ES-I3 (cell line): ENCODE results near the gene FUT6.
"Not testable (repeated sequence)": the region's sequence is repeated elsewhere in the genome, so short reads cannot be mapped to it uniquely, and the experiment has no call there.

Experiments used
- H3K36me3 ChIP-seq: 2 replicates; pipeline ENCODE4 v1.6.1; 2013; ENCODE audit warnings: mild to moderate bottlenecking, low read length, control low read depth, moderate library complexity; ENCODE audit not compliant: insufficient read depth
- H3K4me1 ChIP-seq: 2 replicates; pipeline ENCODE4 v1.6.1; 2013; ENCODE audit warnings: mild to moderate bottlenecking, control low read depth, low read length; ENCODE audit not compliant: insufficient read depth
- H3K9ac ChIP-seq: 2 replicates; pipeline ENCODE4 v1.6.1; 2013; ENCODE audit warnings: low read depth, mild to moderate bottlenecking, low read length, moderate library complexity
- H3K9me3 ChIP-seq: 2 replicates; pipeline ENCODE4 v1.6.1; 2013; ENCODE audit warnings: mild to moderate bottlenecking, low read length, moderate library complexity; ENCODE audit not compliant: control insufficient read depth, insufficient read depth

FUT6 gene

DNA sequence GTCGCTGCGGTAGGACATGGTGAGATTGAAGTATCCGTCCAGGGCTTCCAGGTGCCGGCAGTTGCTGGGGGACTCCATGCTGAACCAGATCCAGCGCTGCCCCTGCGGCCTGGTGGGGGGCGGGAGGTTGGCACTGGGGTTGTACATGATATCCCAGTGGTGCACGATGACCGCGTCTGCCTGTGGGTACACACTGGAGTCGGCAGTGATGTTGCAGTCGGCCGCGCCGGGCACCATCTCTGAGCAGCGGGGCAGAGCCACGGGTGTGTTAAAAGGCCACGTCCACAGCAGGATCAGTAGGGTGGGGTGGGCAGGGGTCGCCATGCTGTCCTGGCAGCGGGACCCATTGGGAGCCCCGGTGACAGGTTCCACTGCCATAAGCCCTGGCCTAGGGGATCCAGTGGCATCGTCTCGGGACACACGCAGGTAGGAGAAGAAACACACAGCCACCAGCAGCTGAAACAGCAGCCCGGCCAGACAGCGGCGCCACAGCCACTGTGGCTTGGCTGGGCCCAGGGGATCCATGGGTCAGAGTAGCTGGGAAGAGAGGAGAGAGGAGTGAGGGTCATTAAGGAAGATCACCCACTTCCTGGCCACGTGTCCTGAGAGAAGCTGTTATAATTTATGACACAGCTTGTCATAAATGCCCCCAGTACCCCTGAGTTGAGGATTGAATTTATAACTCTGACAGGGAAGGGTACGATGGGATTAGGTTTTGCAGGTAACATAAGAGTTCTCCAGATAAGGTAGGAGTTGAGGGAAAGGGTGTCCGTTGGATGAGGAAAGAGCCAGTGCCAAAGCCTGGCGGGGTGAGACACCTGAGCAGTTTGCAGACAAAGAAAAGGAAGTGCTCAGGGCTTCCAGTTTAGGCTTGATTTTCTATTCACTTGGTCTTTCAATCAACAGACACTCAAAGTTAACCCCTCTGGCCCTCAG is 28.0 kb upstream of the FUT6 start:
- no peaks in the 10 kb centered on the region for H3K36me3 ChIP-seq
- no peak overlapping the region for H3K9ac ChIP-seq
- H3K4me1 ChIP-seq, result no peaks in the 10 kb centered on the region
- H3K9me3 ChIP-seq, result no peaks in the 10 kb centered on the region

DNA sequence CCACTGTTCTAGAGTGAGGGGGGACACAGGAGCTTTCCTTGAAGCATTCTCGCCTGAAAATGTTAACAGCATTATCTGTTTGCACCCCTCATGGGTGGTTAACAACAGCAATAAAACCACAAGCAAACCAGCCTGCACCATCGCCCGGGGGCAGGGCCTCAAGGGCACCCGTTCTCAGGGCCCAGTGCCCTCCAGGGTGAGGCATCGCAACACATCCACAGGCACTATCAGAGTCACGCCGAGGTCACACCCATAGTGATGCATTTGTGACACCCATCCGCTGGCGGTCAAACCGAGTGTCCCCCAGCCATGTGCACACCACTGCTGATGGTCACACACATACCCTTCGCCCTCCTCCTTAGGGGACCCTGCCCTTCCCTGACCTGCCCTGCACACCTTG is 26.3 kb upstream of the FUT6 start:
- Histone ChIP-seq H3K36me3 (no peaks in the 10 kb centered on the region), H3K9me3 (no peaks in the 10 kb centered on the region), H3K4me1 (no peaks in the 10 kb centered on the region), H3K9ac (no peak overlapping the region)

DNA sequence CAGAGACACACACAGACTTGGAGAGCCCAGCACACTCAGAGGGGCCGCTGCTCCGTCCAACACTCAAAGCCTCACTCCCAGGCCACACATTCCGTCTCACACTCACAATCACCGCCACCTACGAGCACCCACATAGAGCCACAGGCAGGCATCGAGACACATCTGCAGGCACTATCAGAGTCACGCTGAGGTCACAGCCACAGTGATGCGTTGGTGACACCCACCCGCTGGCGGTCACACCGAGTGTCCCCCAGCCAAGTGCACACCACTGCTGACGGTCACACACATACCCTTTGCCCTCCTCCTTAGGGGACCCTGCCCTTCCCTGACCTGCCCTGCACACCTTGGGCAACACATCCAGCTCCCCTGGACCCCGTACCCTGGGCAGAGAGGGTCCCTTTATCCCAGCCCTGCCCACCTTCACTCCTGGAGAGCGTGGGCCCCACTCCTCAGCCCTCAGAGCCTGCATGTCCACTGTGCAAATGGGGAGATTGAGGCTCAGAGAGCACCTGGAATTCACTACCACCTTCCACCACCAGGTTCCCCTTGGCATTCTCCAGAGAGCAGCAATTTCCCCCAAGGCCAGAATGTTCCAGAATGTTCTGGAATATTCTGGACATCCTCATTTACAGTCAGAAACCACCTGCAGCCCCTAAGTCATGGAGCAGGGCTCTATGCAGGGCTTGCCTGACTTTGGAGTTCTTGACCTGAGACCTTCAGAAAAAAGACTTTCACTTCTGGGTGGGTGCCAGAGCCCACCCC is 25.4 kb upstream of the FUT6 start:
- H3K4me1 ChIP-seq, result no peaks in the 10 kb centered on the region
- no peaks in the 10 kb centered on the region for H3K9me3 ChIP-seq
- no peaks in the 10 kb centered on the region for H3K36me3 ChIP-seq
- H3K9ac ChIP-seq, result no peak overlapping the region

DNA sequence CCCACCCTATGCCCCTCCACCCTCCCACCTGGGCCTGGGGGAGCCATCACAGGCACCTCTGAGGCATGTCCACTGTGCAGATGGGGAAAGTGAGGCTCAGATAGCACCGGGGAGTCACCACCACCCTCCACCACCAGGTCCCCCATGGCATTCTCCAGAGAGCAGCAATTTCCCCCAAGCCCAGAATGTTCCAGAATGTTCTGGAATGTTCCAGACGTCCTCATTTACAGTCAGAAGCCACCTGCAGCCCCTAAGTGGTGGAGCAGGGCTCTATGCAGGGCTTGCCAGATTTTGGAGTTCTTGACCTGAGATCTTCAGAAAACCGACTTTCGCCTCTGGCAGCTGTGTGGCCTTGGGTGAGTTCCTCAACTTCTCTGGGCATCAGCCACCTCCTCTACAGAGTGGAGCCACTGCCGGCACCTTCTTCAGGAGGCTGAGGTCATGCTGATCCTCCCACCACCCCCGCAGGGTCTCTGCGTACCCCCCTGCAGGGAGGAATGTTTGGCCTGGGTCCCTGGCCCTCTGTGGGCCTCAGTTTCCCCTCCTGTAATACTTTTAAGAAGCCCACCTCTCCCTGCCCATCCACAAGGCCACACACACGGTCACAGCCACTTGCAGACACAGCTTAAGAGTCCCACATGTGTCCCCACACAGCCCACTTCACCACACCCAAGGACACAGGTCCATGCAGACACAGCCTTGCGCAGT is 24.7 kb upstream of the FUT6 start:
- H3K9ac ChIP-seq, result no peak overlapping the region
- no peaks in the 10 kb centered on the region for H3K4me1 ChIP-seq
- H3K9me3 ChIP-seq, result no peaks in the 10 kb centered on the region
- H3K36me3 ChIP-seq, result no peaks in the 10 kb centered on the region

DNA sequence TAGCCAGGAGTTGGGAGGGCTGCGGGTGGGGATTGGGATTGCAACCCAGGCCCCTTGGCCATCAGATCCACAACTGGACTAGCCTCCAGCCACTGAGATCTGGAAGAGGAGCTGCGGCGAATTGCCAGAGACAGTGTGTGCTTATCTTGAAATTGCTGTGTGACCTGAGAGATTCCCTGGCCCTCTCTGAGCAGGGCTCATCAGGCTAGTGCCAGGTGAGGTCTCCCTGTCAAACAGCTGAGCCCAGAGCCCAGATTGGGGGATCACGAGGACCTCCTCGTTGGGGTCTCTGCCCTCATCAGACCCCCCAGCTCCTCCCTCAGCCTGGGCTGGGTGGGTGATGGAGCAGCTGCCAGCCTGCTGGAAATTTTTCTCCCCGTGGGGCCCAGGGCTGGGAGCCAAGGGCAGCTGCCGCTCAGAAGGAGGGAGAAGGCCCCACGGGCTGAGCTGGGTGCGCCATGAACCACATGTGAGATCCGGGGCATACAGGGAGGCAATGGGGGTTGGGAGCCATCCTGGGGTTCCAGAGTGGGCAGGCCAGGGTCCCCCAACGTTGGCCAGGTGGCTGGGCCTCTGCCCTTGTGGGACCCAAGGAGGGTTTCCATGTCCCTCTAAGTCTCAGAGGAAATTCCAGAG is 23.6 kb upstream of the FUT6 start:
- H3K9me3 ChIP-seq, result no peaks in the 10 kb centered on the region
- H3K36me3 ChIP-seq, result no peaks in the 10 kb centered on the region
- H3K9ac ChIP-seq, result no peak overlapping the region
- H3K4me1 ChIP-seq, result no peaks in the 10 kb centered on the region

DNA sequence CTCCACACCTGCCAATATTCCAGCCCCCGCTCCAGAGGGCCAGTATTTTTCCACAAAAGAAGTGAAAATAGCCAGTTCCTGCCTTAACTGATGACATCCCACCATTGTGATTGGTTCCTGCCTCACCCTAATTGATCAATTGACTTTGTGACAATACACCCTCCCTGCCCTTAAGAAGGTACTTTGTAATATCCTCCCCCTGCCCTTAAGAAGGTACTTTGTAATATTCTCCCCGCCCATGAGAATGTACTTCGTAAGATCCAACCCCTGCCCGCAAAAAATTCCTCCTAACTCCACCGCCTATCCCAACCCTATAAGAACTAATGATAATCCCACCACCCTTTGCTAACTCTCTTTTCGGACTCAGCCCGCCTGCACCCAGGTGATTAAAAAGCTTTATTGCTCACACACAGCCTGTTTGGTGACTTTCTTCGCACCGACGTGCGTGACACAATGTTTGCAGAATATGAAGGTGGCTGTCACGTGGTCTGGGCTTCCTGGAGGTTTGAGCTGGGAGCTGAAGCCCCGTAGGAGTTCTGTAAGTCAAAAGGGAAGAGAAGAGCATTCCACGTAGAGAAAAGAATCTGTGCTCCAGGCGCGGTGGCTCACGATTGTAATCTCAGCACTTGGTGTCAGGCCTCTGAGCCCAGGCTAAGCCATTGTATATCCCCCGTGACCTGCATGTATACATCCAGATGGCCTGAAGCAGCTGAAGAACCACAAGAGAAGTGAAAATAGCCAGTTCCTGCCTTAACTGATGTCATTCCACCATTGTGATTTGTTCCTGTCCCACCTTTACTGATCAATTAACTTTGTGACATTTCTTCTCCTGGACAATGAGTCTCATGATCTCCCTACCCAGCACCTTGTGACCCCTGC is 17.9 kb upstream of the FUT6 start:
- no peaks in the 10 kb centered on the region for H3K4me1 ChIP-seq
- no peaks in the 10 kb centered on the region for H3K36me3 ChIP-seq
- no peaks in the 10 kb centered on the region for H3K9me3 ChIP-seq
- H3K9ac ChIP-seq, result no peak overlapping the region

DNA sequence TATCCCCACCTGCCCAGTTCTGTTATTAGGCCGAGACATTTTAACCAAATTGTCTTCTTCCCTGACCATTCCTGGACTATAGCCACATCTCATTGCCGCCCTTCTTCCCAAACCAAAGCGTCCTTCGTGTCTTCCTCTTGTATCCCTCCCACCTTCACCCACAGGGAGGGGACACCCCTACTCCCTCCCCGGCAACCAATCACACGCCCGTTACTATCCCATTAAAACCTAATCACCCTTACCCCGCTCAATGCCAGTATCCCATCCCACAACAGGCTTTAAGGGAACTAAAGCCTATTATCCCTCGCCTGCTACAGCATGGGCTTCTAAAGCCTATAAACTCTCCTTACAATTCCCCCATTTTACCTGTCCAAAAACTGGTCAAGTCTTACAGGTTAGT is 15.6 kb upstream of the FUT6 start:
- H3K9me3 ChIP-seq, H3K36me3 ChIP-seq, H3K4me1 ChIP-seq, H3K9ac ChIP-seq: not testable (repeated sequence)

DNA sequence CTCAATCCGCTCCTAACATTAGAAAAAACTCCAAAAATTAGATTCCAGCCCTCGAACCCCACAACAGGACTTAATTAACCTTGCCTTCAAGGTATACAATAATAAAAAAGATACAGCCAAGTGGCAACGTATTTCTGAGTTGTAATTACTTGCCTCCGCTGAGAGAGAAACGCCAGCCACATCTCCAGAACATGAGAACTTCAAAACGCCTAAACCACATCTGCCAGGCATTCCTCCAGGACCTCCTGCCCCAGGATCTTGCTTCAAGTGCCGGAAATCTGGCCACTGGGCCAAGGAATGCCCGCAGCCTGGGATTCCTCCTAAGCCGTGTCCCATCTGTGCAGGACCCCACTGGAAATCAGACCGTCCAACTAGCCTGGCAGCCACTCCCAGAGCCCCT is 14.6 kb upstream of the FUT6 start:
- H3K4me1 ChIP-seq, H3K9me3 ChIP-seq, H3K9ac ChIP-seq, H3K36me3 ChIP-seq: not testable (repeated sequence)

DNA sequence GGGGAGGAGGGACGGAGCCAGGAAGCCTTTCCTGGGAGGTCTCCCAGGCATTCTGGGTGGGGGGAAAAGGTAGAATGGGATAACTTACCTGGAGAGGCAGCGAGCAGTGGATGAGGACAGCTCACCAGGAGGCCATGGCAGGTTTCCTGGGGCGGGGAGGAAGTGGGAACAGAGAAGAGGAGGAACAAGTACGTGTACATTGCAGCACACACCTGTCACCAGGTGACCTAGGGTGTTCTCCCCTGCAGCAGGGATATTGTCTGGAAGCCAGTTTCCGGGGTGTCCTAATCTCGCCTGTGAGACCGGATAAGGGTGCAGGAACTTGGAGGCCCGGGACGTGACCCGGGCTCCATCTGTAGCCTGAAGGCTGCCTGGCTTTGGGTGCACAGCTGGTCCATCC is 11.8 kb upstream of the FUT6 start, which contains the start of gene FUT3:
Gene FUT3, minus strand, starts transcription at position 148 of the 400 bp plus-strand sequence.
- Histone ChIP-seq H3K9ac (no peak within 1 kb of the TSS), H3K4me1 (peaks cover 4% of the 10 kb centered on the region; the same call in 1 of the 2 replicates), H3K36me3 (no peaks in the 10 kb centered on the region), H3K9me3 (no peaks in the 10 kb centered on the region)

DNA sequence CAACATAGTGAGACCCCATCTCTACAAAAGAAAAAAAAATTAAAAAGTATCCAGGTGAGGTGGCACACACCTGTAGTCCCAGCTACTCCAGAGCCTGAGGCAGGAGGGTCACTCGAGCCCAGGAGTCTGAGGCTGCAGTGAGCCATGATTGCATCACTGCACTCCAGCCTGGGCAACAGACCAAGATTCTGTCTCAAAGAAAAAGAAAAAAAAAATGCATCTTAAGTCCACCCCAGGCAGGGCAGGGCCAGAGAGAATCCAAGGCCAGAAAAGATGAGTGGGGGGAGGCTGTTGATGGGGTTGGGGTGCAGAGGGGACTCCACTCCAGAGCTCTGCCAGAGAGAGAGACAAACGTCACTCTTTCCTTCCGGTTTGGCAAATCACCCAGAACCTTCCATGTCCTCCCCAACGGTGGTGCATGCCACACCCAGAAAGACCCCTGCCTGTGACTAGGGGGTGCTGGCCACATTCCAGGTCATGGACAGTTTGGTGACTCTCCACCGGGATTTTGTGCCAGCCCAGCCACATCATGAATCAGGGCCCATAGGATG is 11.3 kb upstream of the FUT6 start:
- H3K9me3 ChIP-seq, result no peaks in the 10 kb centered on the region
- no peaks in the 10 kb centered on the region for H3K36me3 ChIP-seq
- H3K4me1 ChIP-seq, result peaks cover 4% of the 10 kb centered on the region; the same call in 1 of the 2 replicates
- no peak overlapping the region for H3K9ac ChIP-seq

DNA sequence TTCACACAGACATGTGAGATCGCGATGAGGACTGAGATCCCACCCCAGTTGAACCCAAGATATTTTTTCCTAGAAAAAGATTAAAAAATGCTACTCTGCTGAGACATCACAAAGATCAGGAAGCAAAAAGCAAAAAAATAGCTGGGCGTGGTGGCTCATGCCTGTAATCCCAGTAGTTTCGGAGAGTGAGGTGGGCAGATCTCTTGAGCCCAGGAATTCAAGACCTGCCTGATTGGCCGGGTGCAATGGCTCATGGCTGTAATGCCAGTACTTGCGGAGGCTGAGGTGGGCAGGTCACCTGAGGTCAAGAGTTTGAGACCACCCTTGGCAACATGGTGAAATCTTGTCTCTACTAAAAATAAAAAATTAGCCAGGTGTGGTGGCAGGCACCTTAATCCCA is 10.7 kb upstream of the FUT6 start:
- Histone ChIP-seq H3K4me1 (peaks cover 4% of the 10 kb centered on the region; the same call in 1 of the 2 replicates), H3K36me3 (no peaks in the 10 kb centered on the region), H3K9ac (no peak overlapping the region), H3K9me3 (no peaks in the 10 kb centered on the region)

DNA sequence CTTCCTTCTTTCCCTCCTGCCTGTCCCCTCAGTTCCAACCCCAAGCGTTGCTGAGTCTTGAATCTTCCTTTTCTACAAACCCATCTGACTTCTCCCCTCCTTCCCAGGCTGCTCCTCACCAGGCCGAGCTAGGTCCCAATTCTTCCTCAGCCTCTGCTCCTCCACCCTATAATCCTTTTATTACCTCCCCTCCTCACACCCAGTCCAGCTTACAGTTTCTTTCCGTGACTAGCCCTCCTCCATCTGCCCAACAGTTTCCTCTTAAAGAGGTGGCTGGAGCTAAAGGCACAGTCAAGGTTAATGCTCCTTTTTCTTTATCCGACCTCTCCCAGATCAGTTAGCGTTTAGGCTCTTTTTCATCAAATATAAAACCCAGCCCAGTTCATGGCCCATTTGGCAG is 9.1 kb upstream of the FUT6 start:
- not testable (repeated sequence) for H3K9ac ChIP-seq, H3K36me3 ChIP-seq, H3K4me1 ChIP-seq, H3K9me3 ChIP-seq

DNA sequence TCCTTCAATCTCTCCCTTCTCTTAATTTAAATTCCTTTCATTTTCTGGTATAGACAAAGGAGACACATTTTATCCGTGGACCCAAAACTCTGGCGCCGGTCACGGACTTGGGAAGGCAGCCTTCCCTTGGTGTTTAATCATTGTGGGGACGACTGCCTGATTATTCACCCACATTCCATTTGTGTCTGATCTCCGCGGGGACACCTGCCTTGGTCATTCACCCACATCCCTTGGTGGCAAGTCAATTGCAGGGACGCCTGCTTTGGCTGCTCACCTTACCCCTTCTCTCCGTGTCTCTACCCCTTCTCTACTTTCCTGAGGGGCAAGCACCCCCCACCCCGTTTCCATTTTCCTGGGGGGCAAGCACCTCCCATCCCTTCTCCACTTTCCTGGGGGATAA is 8.3 kb upstream of the FUT6 start:
- H3K4me1 ChIP-seq, H3K9ac ChIP-seq, H3K9me3 ChIP-seq: not testable (repeated sequence)

More for the DNA sequence above, 8.3 kb upstream of the FUT6 start:
- not testable (repeated sequence) for H3K36me3 ChIP-seq
